ENCODE data around the gene CNTD1.

CNTD1 gene

GRCh38 chr17:42819939-42820535 is 21.4 kb downstream of the CNTD1 start:
- Histone ChIP-seq H3K79me1 (replicated peaks; ENCODE audit: low read length, poor library complexity, severe bottlenecking) (peaks cover 29% of the 10 kb centered on the region), H2AFZ (ENCODE audit: low read depth, low read length) (no peak overlapping the region), H3K23ac (ENCODE audit: low read length in 2 of 2) (no peak overlapping the region), H3K14ac (ENCODE audit: low read length in 2 of 2) (no peak overlapping the region), H3K9me3 (ENCODE audit: control insufficient read depth, low read length) (no peaks in the 10 kb centered on the region), H2AK5ac (ENCODE audit: low read length, severe bottlenecking) (no peak overlapping the region), H3K4me1 (ENCODE audit: control insufficient read depth, insufficient read depth, low read depth, low read length) (peaks cover 12% of the 10 kb centered on the region), H3K9ac (ENCODE audit: low read length) (no peak overlapping the region), H3K18ac (ENCODE audit: low read depth in 1 of 2, low read length in 2 of 2) (no peak overlapping the region), H4K8ac (ENCODE audit: low read length) (no peak overlapping the region), H3K4me2 (ENCODE audit: low read length, poor library complexity, severe bottlenecking) (no peak overlapping the region), H3K4ac (ENCODE audit: low read depth in 1 of 2, low read length in 2 of 2) (no peak overlapping the region), H4K91ac (ENCODE audit: low read length) (no peak overlapping the region), H2BK12ac (ENCODE audit: low read length in 2 of 2) (no peak overlapping the region), H3K27ac (ENCODE audit: low read length, poor library complexity, severe bottlenecking) (no peak overlapping the region), H2BK120ac (ENCODE audit: low read depth, low read length) (no peak overlapping the region), H3K27me3 (ENCODE audit: control insufficient read depth in 1 of 2, insufficient read depth in 1 of 2, low read length in 2 of 2) (no peaks in the 10 kb centered on the region), H2BK5ac (ENCODE audit: low read depth, low read length, poor library complexity, severe bottlenecking) (no peak overlapping the region), H2BK15ac (ENCODE audit: low read depth, poor library complexity, severe bottlenecking) (no peak overlapping the region), H3K4me3 (ENCODE audit: insufficient read depth in 1 of 2, low read depth in 1 of 2, low read length in 2 of 2) (no peak overlapping the region), H3K36me3 (ENCODE audit: control insufficient read depth in 1 of 2, insufficient read depth in 2 of 2, low read depth in 1 of 2, low read length in 2 of 2) (peaks cover 39 to 76% of the 10 kb centered on the region in 2 experiments)
- 75% methylated on average over 1 of the region's 2 CpGs for WGBS
- DNase-seq, result peak; percentile 74

- no peaks in the 10 kb centered on the region for H3K9me3 ChIP-seq (ENCODE audit: control insufficient read depth, low read length)
- no peak overlapping the region for H3K4me2 ChIP-seq (ENCODE audit: low read length, poor library complexity, severe bottlenecking)
- H3K18ac ChIP-seq (ENCODE audit: low read depth in 1 of 2, low read length in 2 of 2), result no peak overlapping the region
- no peak overlapping the region for H3K14ac ChIP-seq (ENCODE audit: low read length in 2 of 2)
- no peak overlapping the region for H4K8ac ChIP-seq (ENCODE audit: low read length)
- H3K27ac ChIP-seq (ENCODE audit: low read length, poor library complexity, severe bottlenecking), result no peak overlapping the region
- no peaks in the 10 kb centered on the region for H3K27me3 ChIP-seq (ENCODE audit: control insufficient read depth in 1 of 2, insufficient read depth in 1 of 2, low read length in 2 of 2)
- no peak overlapping the region for H2AFZ ChIP-seq (ENCODE audit: low read depth, low read length)
- DNase-seq, result no peak
- H2BK15ac ChIP-seq (ENCODE audit: low read depth, poor library complexity, severe bottlenecking), result no peak overlapping the region
- no peak overlapping the region for H3K4ac ChIP-seq (ENCODE audit: low read depth in 1 of 2, low read length in 2 of 2)
- H3K36me3 ChIP-seq (ENCODE audit: control insufficient read depth in 1 of 2, insufficient read depth in 2 of 2, low read depth in 1 of 2, low read length in 2 of 2), result peaks cover 32 to 65% of the 10 kb centered on the region in 2 experiments
- no peak overlapping the region for H3K23ac ChIP-seq (ENCODE audit: low read length in 2 of 2)
- no peak overlapping the region for H2BK5ac ChIP-seq (ENCODE audit: low read depth, low read length, poor library complexity, severe bottlenecking)
- H3K79me1 ChIP-seq (replicated peaks; ENCODE audit: low read length, poor library complexity, severe bottlenecking), result peaks cover 26% of the 10 kb centered on the region
- no peak overlapping the region for H2BK120ac ChIP-seq (ENCODE audit: low read depth, low read length)
- H3K4me1 ChIP-seq (ENCODE audit: control insufficient read depth, insufficient read depth, low read depth, low read length), result peaks cover 12% of the 10 kb centered on the region
- H3K9ac ChIP-seq (ENCODE audit: low read length), result peak overlapping the region; percentile 28
- H2BK12ac ChIP-seq (ENCODE audit: low read length in 2 of 2), result no peak overlapping the region
- no peak overlapping the region for H4K91ac ChIP-seq (ENCODE audit: low read length)
- H3K4me3 ChIP-seq (ENCODE audit: insufficient read depth in 1 of 2, low read depth in 1 of 2, low read length in 2 of 2), result no peak overlapping the region
- no peak overlapping the region for H2AK5ac ChIP-seq (ENCODE audit: low read length, severe bottlenecking)
- WGBS, result 100% methylated on average over 1 of the region's 7 CpGs
These were observed 22.5 kb downstream of the CNTD1 start for GRCh38 chr17:42821176-42821575.

- H3K18ac ChIP-seq (ENCODE audit: low read depth in 1 of 2, low read length in 2 of 2), result no peak overlapping the region
- WGBS, result no CpG with 5 or more reads among the region's 1 CpG
These were observed 28.8 kb downstream of the CNTD1 start for GRCh38 chr17:42827472-42827871.

DNA sequence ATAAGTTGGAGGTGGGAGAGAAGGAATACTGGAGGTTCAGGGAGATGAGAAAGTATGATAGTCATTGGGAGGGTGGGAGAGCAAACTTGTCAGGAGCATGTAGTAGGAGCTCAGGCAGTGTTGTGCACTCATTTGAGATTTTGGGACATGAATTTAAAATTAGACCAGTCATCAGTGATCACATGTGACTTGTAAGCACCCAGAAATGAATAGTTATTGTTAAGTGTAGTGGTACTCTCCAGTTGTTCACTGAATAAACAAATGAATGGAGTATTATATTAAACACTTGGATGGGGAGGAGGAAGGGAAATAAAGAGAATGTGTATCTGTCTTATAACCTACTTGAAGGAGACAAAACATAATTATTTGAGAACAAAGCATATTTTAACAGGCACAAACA is 32.3 kb downstream of the CNTD1 start:
- Histone ChIP-seq H3K9me3 (ENCODE audit: control insufficient read depth, low read length) (no peaks in the 10 kb centered on the region), H3K4ac (ENCODE audit: low read depth in 1 of 2, low read length in 2 of 2) (no peak overlapping the region), H3K27ac (ENCODE audit: low read length, poor library complexity, severe bottlenecking) (no peak overlapping the region), H3K27me3 (ENCODE audit: control insufficient read depth in 1 of 2, insufficient read depth in 1 of 2, low read length in 2 of 2) (peaks cover 0 to 13% of the 10 kb centered on the region in 2 experiments), H3K14ac (ENCODE audit: low read length in 2 of 2) (no peak overlapping the region), H3K4me2 (ENCODE audit: low read length, poor library complexity, severe bottlenecking) (no peak overlapping the region), H2AK5ac (ENCODE audit: low read length, severe bottlenecking) (no peak overlapping the region), H3K4me1 (ENCODE audit: control insufficient read depth, insufficient read depth, low read depth, low read length) (peaks cover 3% of the 10 kb centered on the region), H2BK12ac (ENCODE audit: low read length in 2 of 2) (no peak overlapping the region), H2BK15ac (ENCODE audit: low read depth, poor library complexity, severe bottlenecking) (no peak overlapping the region), H3K9ac (ENCODE audit: low read length) (no peak overlapping the region), H3K36me3 (ENCODE audit: control insufficient read depth in 1 of 2, insufficient read depth in 2 of 2, low read depth in 1 of 2, low read length in 2 of 2) (peaks cover 10 to 15% of the 10 kb centered on the region in 2 experiments), H2AFZ (ENCODE audit: low read depth, low read length) (no peak overlapping the region), H3K18ac (ENCODE audit: low read depth in 1 of 2, low read length in 2 of 2) (no peak overlapping the region), H3K4me3 (ENCODE audit: insufficient read depth in 1 of 2, low read depth in 1 of 2, low read length in 2 of 2) (no peak overlapping the region), H3K79me1 (replicated peaks; ENCODE audit: low read length, poor library complexity, severe bottlenecking) (peaks cover 10% of the 10 kb centered on the region), H2BK120ac (ENCODE audit: low read depth, low read length) (no peak overlapping the region), H2BK5ac (ENCODE audit: low read depth, low read length, poor library complexity, severe bottlenecking) (no peak overlapping the region), H4K91ac (ENCODE audit: low read length) (no peak overlapping the region), H4K8ac (ENCODE audit: low read length) (no peak overlapping the region), H3K23ac (ENCODE audit: low read length in 2 of 2) (no peak overlapping the region)
- no peak for DNase-seq

More at GRCh38 chr17:42827472-42827871, 28.8 kb downstream of the CNTD1 start:
- H3K4ac ChIP-seq (ENCODE audit: low read depth in 1 of 2, low read length in 2 of 2), result no peak overlapping the region
- H3K4me2 ChIP-seq (ENCODE audit: low read length, poor library complexity, severe bottlenecking), result no peak overlapping the region
- H3K36me3 ChIP-seq (ENCODE audit: control insufficient read depth in 1 of 2, insufficient read depth in 2 of 2, low read depth in 1 of 2, low read length in 2 of 2), result peaks cover 0 to 3% of the 10 kb centered on the region in 2 experiments
- H4K8ac ChIP-seq (ENCODE audit: low read length), result no peak overlapping the region
- peaks cover 2% of the 10 kb centered on the region for H3K79me1 ChIP-seq (replicated peaks; ENCODE audit: low read length, poor library complexity, severe bottlenecking)
- no peak overlapping the region for H2AK5ac ChIP-seq (ENCODE audit: low read length, severe bottlenecking)
- H3K14ac ChIP-seq (ENCODE audit: low read length in 2 of 2), result no peak overlapping the region
- H3K9ac ChIP-seq (ENCODE audit: low read length), result no peak overlapping the region
- H3K9me3 ChIP-seq (ENCODE audit: control insufficient read depth, low read length), result no peaks in the 10 kb centered on the region
- H3K27me3 ChIP-seq (ENCODE audit: control insufficient read depth in 1 of 2, insufficient read depth in 1 of 2, low read length in 2 of 2), result peaks cover 0 to 13% of the 10 kb centered on the region in 2 experiments
- no peak overlapping the region for H2BK5ac ChIP-seq (ENCODE audit: low read depth, low read length, poor library complexity, severe bottlenecking)
- H2AFZ ChIP-seq (ENCODE audit: low read depth, low read length), result no peak overlapping the region
- peaks cover 11% of the 10 kb centered on the region for H3K4me1 ChIP-seq (ENCODE audit: control insufficient read depth, insufficient read depth, low read depth, low read length)
- no peak overlapping the region for H3K4me3 ChIP-seq (ENCODE audit: insufficient read depth in 1 of 2, low read depth in 1 of 2, low read length in 2 of 2)
- no peak overlapping the region for H2BK120ac ChIP-seq (ENCODE audit: low read depth, low read length)
- H2BK12ac ChIP-seq (ENCODE audit: low read length in 2 of 2), result no peak overlapping the region
- DNase-seq, result no peak
- H3K27ac ChIP-seq (ENCODE audit: low read length, poor library complexity, severe bottlenecking), result no peak overlapping the region
- H4K91ac ChIP-seq (ENCODE audit: low read length), result no peak overlapping the region
- no peak overlapping the region for H2BK15ac ChIP-seq (ENCODE audit: low read depth, poor library complexity, severe bottlenecking)
- no peak overlapping the region for H3K23ac ChIP-seq (ENCODE audit: low read length in 2 of 2)

Data from mesenchymal stem cell (in vitro differentiated cells and primary cell).